ENCODE measurements around the gene FOSB. TPM values are rescaled to one million over a fixed set of nuclear protein-coding genes. Genes with fewer than 3 reads are reported as not detected.

The FOSB gene
- total and polyA plus RNA-seq, 5 donors from 2014 or later = 5.2 to 731 (median 11.3) TPM

GRCh38 chr19:45462174-45462573 is 5.6 kb upstream of the FOSB start:
- Histone ChIP-seq H3K27ac (ENCODE audit: insufficient read depth, low read length, poor library complexity, severe bottlenecking) (no peak overlapping the region), H3K4me1 (ENCODE audit: control insufficient read depth, insufficient read depth, low read length, poor library complexity, severe bottlenecking) (peaks cover 5% of the 10 kb centered on the region), H3K9me3 (ENCODE audit: control insufficient read depth in 2 of 2, low read length in 2 of 2) (no peaks in the 10 kb centered on the region), H3K4me3 (ENCODE audit: low read depth, low read length) (no peak overlapping the region), H3K36me3 (ENCODE audit: control insufficient read depth, insufficient read depth, low read length) (no peaks in the 10 kb centered on the region), H3K27me3 (ENCODE audit: control insufficient read depth, insufficient read depth, low read length) (peaks cover 2% of the 10 kb centered on the region)
- no peak overlapping the region for H3K27ac Mint-ChIP-seq
- H3K9me3 Mint-ChIP-seq = no peaks in the 10 kb centered on the region
- peaks cover 19% of the 10 kb centered on the region for H3K27me3 Mint-ChIP-seq
- no peaks in the 10 kb centered on the region for H3K36me3 Mint-ChIP-seq
- no peak overlapping the region for H3K4me3 Mint-ChIP-seq
- H3K4me1 Mint-ChIP-seq = peaks cover 0 to 3% (median 0%) of the 10 kb centered on the region in 4 donors
- ATAC-seq (ENCODE audit: low read depth in 2 of 2) (no peak), DNase-seq (no peak)

- H3K4me3 ChIP-seq (ENCODE audit: low read depth, low read length) = no peak overlapping the region
- Mint-ChIP-seq H3K4me1 (peaks cover 0 to 6% (median 3%) of the 10 kb centered on the region in 4 donors), H3K27ac (no peak overlapping the region), H3K36me3 (no peaks in the 10 kb centered on the region), H3K27me3 (peaks cover 26% of the 10 kb centered on the region), H3K9me3 (no peaks in the 10 kb centered on the region), H3K4me3 (no peak overlapping the region)
- no peak for DNase-seq
- H3K4me1 ChIP-seq (ENCODE audit: control insufficient read depth, insufficient read depth, low read length, poor library complexity, severe bottlenecking) = peaks cover 14% of the 10 kb centered on the region
- H3K36me3 ChIP-seq (ENCODE audit: control insufficient read depth, insufficient read depth, low read length) = no peaks in the 10 kb centered on the region
- peaks cover 2% of the 10 kb centered on the region for H3K27me3 ChIP-seq (ENCODE audit: control insufficient read depth, insufficient read depth, low read length)
- no peaks in the 10 kb centered on the region for H3K9me3 ChIP-seq (ENCODE audit: control insufficient read depth in 2 of 2, low read length in 2 of 2)
- no peak overlapping the region for H3K27ac ChIP-seq (ENCODE audit: insufficient read depth, low read length, poor library complexity, severe bottlenecking)
- ATAC-seq (ENCODE audit: low read depth in 2 of 2) = no peak
Observed at GRCh38 chr19:45463241-45463640, 4.6 kb upstream of the FOSB start.

GRCh38 chr19:45464274-45464673 is 3.5 kb upstream of the FOSB start:
- no peak for DNase-seq
- Mint-ChIP-seq H3K27ac (peak overlapping the region in 2 of 3 donors; percentile 0 to 16), H3K4me1 (peaks cover 0 to 15% (median 5%) of the 10 kb centered on the region in 4 donors), H3K27me3 (peaks cover 26% of the 10 kb centered on the region), H3K4me3 (no peak overlapping the region), H3K36me3 (no peaks in the 10 kb centered on the region), H3K9me3 (peaks cover 0 to 2% (median 0%) of the 10 kb centered on the region in 7 donors)
- peaks cover 22% of the 10 kb centered on the region for H3K4me1 ChIP-seq (ENCODE audit: control insufficient read depth, insufficient read depth, low read length, poor library complexity, severe bottlenecking)
- no peak for ATAC-seq (ENCODE audit: low read depth in 2 of 2)
- H3K9me3 ChIP-seq (ENCODE audit: control insufficient read depth in 2 of 2, low read length in 2 of 2) = no peaks in the 10 kb centered on the region
- peaks cover 2% of the 10 kb centered on the region for H3K27me3 ChIP-seq (ENCODE audit: control insufficient read depth, insufficient read depth, low read length)
- no peaks in the 10 kb centered on the region for H3K36me3 ChIP-seq (ENCODE audit: control insufficient read depth, insufficient read depth, low read length)
- H3K4me3 ChIP-seq (ENCODE audit: low read depth, low read length) = no peak overlapping the region
- H3K27ac ChIP-seq (ENCODE audit: insufficient read depth, low read length, poor library complexity, severe bottlenecking) = no peak overlapping the region

- Histone ChIP-seq H3K4me3 (ENCODE audit: low read depth, low read length) (no peak overlapping the region), H3K27me3 (ENCODE audit: control insufficient read depth, insufficient read depth, low read length) (peaks cover 2% of the 10 kb centered on the region), H3K4me1 (ENCODE audit: control insufficient read depth, insufficient read depth, low read length, poor library complexity, severe bottlenecking) (peaks cover 28% of the 10 kb centered on the region), H3K9me3 (ENCODE audit: control insufficient read depth in 2 of 2, low read length in 2 of 2) (no peaks in the 10 kb centered on the region), H3K36me3 (ENCODE audit: control insufficient read depth, insufficient read depth, low read length) (no peaks in the 10 kb centered on the region), H3K27ac (ENCODE audit: insufficient read depth, low read length, poor library complexity, severe bottlenecking) (no peak overlapping the region)
- Mint-ChIP-seq H3K36me3 (no peaks in the 10 kb centered on the region), H3K27me3 (peaks cover 30% of the 10 kb centered on the region), H3K9me3 (peaks cover 0 to 6% (median 0%) of the 10 kb centered on the region in 7 donors), H3K27ac (peak overlapping the region in 2 of 3 donors; percentile 0 to 16), H3K4me3 (peak overlapping the region in 1 of 4 donors; percentile 46), H3K4me1 (peaks cover 0 to 22% (median 8%) of the 10 kb centered on the region in 4 donors)
- no peak for DNase-seq
- ATAC-seq (ENCODE audit: low read depth in 2 of 2) = no peak
Observed at GRCh38 chr19:45464852-45465441, 2.8 kb upstream of the FOSB start.

- ATAC-seq (ENCODE audit: low read depth in 2 of 2) = no peak
- Histone ChIP-seq H3K27me3 (ENCODE audit: control insufficient read depth, insufficient read depth, low read length) (peaks cover 2% of the 10 kb centered on the region), H3K9me3 (ENCODE audit: control insufficient read depth in 2 of 2, low read length in 2 of 2) (no peaks in the 10 kb centered on the region), H3K4me1 (ENCODE audit: control insufficient read depth, insufficient read depth, low read length, poor library complexity, severe bottlenecking) (peaks cover 32% of the 10 kb centered on the region), H3K36me3 (ENCODE audit: control insufficient read depth, insufficient read depth, low read length) (peaks cover 10% of the 10 kb centered on the region), H3K4me3 (ENCODE audit: low read depth, low read length) (peak overlapping the region; percentile 66), H3K27ac (ENCODE audit: insufficient read depth, low read length, poor library complexity, severe bottlenecking) (peak overlapping the region; percentile 98)
- peaks cover 25% of the 10 kb centered on the region for H3K27me3 Mint-ChIP-seq
- H3K4me3 Mint-ChIP-seq = peak overlapping the region; percentile 90 to 99 (median 94)
- no peaks in the 10 kb centered on the region for H3K36me3 Mint-ChIP-seq
- no peak for DNase-seq
- peaks cover 0 to 26% (median 12%) of the 10 kb centered on the region in 4 donors for H3K4me1 Mint-ChIP-seq
- H3K27ac Mint-ChIP-seq = peak overlapping the region in 2 of 3 donors; percentile 99
- H3K9me3 Mint-ChIP-seq = peaks cover 0 to 6% (median 0%) of the 10 kb centered on the region in 7 donors
Observed at GRCh38 chr19:45467115-45467455, 711 bp upstream of the FOSB start.

GRCh38 chr19:45468159-45468651 is 409 bp downstream of the FOSB start:
- peak overlapping the region; percentile 89 to 99 (median 99) for H3K27ac Mint-ChIP-seq
- H3K4me3 ChIP-seq (ENCODE audit: low read depth, low read length) = peak overlapping the region; percentile 93
- peaks cover 2% of the 10 kb centered on the region for H3K27me3 ChIP-seq (ENCODE audit: control insufficient read depth, insufficient read depth, low read length)
- H3K4me1 ChIP-seq (ENCODE audit: control insufficient read depth, insufficient read depth, low read length, poor library complexity, severe bottlenecking) = peaks cover 32% of the 10 kb centered on the region
- H3K36me3 ChIP-seq (ENCODE audit: control insufficient read depth, insufficient read depth, low read length) = peaks cover 17% of the 10 kb centered on the region
- H3K27me3 Mint-ChIP-seq = peaks cover 25% of the 10 kb centered on the region
- H3K4me3 Mint-ChIP-seq = peak overlapping the region; percentile 90 to 99 (median 94)
- H3K36me3 Mint-ChIP-seq = no peaks in the 10 kb centered on the region
- DNase-seq = peak in 1 of 3 donors; percentile 55
- H3K27ac ChIP-seq (ENCODE audit: insufficient read depth, low read length, poor library complexity, severe bottlenecking) = peak overlapping the region; percentile 98
- ATAC-seq (ENCODE audit: low read depth in 2 of 2) = peak; percentile 3 to 12
- peaks cover 0 to 6% (median 0%) of the 10 kb centered on the region in 7 donors for H3K9me3 Mint-ChIP-seq
- H3K4me1 Mint-ChIP-seq = peaks cover 0 to 29% (median 13%) of the 10 kb centered on the region in 4 donors
- H3K9me3 ChIP-seq (ENCODE audit: control insufficient read depth in 2 of 2, low read length in 2 of 2) = no peaks in the 10 kb centered on the region

- Mint-ChIP-seq H3K27me3 (peaks cover 25% of the 10 kb centered on the region), H3K27ac (peak overlapping the region; percentile 83 to 99 (median 99)), H3K4me1 (peaks cover 0 to 29% (median 13%) of the 10 kb centered on the region in 4 donors), H3K36me3 (no peaks in the 10 kb centered on the region), H3K4me3 (peak overlapping the region; percentile 90 to 99 (median 94)), H3K9me3 (peaks cover 0 to 6% (median 0%) of the 10 kb centered on the region in 7 donors)
- peak overlapping the region; percentile 93 for H3K4me3 ChIP-seq (ENCODE audit: low read depth, low read length)
- H3K36me3 ChIP-seq (ENCODE audit: control insufficient read depth, insufficient read depth, low read length) = peaks cover 17% of the 10 kb centered on the region
- H3K9me3 ChIP-seq (ENCODE audit: control insufficient read depth in 2 of 2, low read length in 2 of 2) = no peaks in the 10 kb centered on the region
- H3K27ac ChIP-seq (ENCODE audit: insufficient read depth, low read length, poor library complexity, severe bottlenecking) = peak overlapping the region; percentile 98
- peak; percentile 13 to 24 for ATAC-seq (ENCODE audit: low read depth in 2 of 2)
- DNase-seq = no peak
- peaks cover 32% of the 10 kb centered on the region for H3K4me1 ChIP-seq (ENCODE audit: control insufficient read depth, insufficient read depth, low read length, poor library complexity, severe bottlenecking)
- no peaks in the 10 kb centered on the region for H3K27me3 ChIP-seq (ENCODE audit: control insufficient read depth, insufficient read depth, low read length)
Observed at GRCh38 chr19:45468803-45469131, 971 bp downstream of the FOSB start.

Data from CD4-positive, CD25-positive, alpha-beta regulatory T cell (primary cell).